Right hindlimb (tissue), 1 donor: ENCODE measurements around the gene GRAMD2A.
A peak's percentile ranks its signal among the peaks of the same experiment; 100 is the strongest.

ENCODE experiments used
- DNase-seq: peaks from one replicate; pipeline ENCODE4 v3.0.0-alpha.2; 2018

GRAMD2A gene

GRCh38 chr15:72130272-72130671 lies 67.3 kb downstream of the GRAMD2A start:
- no peak for DNase-seq

- no peak for DNase-seq
Observed at GRCh38 chr15:72128359-72128758, 69.2 kb downstream of the GRAMD2A start.

- no peak for DNase-seq
Observed at GRCh38 chr15:72127724-72128322, 69.8 kb downstream of the GRAMD2A start.

GRCh38 chr15:72124218-72124617 lies 73.4 kb downstream of the GRAMD2A start:
- no peak for DNase-seq

GRCh38 chr15:72118017-72118978 lies 79.3 kb downstream of the GRAMD2A start, which contains the start of the genes MYO9A and SENP8:
MYO9A (minus strand) TSS chr15:72118150; CDS start chr15:72046563, 71,587 bp downstream.
SENP8 (plus strand) TSS chr15:72118403; CDS start chr15:72139624, 21,221 bp downstream.
- DNase-seq: peak; percentile 99

GRCh38 chr15:72117486-72118016 lies 80.0 kb downstream of the GRAMD2A start:
- peak; percentile 87 for DNase-seq

- no peak for DNase-seq
Observed at GRCh38 chr15:72116731-72117485, 80.7 kb downstream of the GRAMD2A start.

GRCh38 chr15:72113347-72114031 lies 84.1 kb downstream of the GRAMD2A start:
- no peak for DNase-seq

- no peak for DNase-seq
Observed at GRCh38 chr15:72112805-72113204, 84.8 kb downstream of the GRAMD2A start.

GRCh38 chr15:72112116-72112515 lies 85.5 kb downstream of the GRAMD2A start:
- DNase-seq: peak; percentile 61

GRCh38 chr15:72110355-72110754 lies 87.2 kb downstream of the GRAMD2A start:
- DNase-seq: no peak
